ENCODE data around the gene LRP8.

GRCh38 chr1:53309802-53310201 lies 18.1 kb downstream of the LRP8 start:
- no peak for TF ChIP-seq CTCF (IDR thresholded peaks at IDR 0.05)
- TF ChIP-seq POLR2A (IDR thresholded peaks at IDR 0.05), result no peak
